Measurements from ENCODE around the gene SLC2A5. TPM values are rescaled to one million over a fixed set of nuclear protein-coding genes. Genes with fewer than 3 reads are reported as not detected.
A peak's percentile ranks its signal among the peaks of the same experiment; 100 is the strongest.
"Not testable (repeated sequence)": the region's sequence is repeated elsewhere in the genome, so short reads cannot be mapped to it uniquely, and the experiment has no call there.

SLC2A5 gene
- total RNA-seq, 1 experiment from 2014 or later, result 0.11 TPM

GRCh38 chr1:9025449-9025848 is 44.0 kb downstream of the SLC2A5 start:
- in situ Hi-C loops (cut with HindIII; ENCODE audit: low pct_unique_long_range_greater_than_20kb, low sequenced_read_pairs), result no loop called here
- DNase-seq (ENCODE audit: low read depth, low spot score), result no peak

- in situ Hi-C loops (cut with HindIII; ENCODE audit: low pct_unique_long_range_greater_than_20kb, low sequenced_read_pairs), result no loop called here
- no peak for DNase-seq (ENCODE audit: low read depth, low spot score)
Observed at GRCh38 chr1:9024837-9025236, 44.6 kb downstream of the SLC2A5 start.

GRCh38 chr1:9022773-9023172 is 46.7 kb downstream of the SLC2A5 start:
- DNase-seq (ENCODE audit: low read depth, low spot score), result no peak
- in situ Hi-C loops (cut with HindIII; ENCODE audit: low pct_unique_long_range_greater_than_20kb, low sequenced_read_pairs), result no loop called here

GRCh38 chr1:9022026-9022738 is 47.3 kb downstream of the SLC2A5 start:
- not testable (repeated sequence) for DNase-seq (ENCODE audit: low read depth, low spot score)

GRCh38 chr1:9020305-9020704 is 49.1 kb downstream of the SLC2A5 start:
- DNase-seq (ENCODE audit: low read depth, low spot score), result no peak
- in situ Hi-C loops (cut with HindIII; ENCODE audit: low pct_unique_long_range_greater_than_20kb, low sequenced_read_pairs), result no loop called here

More at GRCh38 chr1:9022026-9022738, 47.3 kb downstream of the SLC2A5 start:
- in situ Hi-C loops (cut with HindIII; ENCODE audit: low pct_unique_long_range_greater_than_20kb, low sequenced_read_pairs), result not testable (repeated sequence)

- in situ Hi-C loops (cut with HindIII; ENCODE audit: low pct_unique_long_range_greater_than_20kb, low sequenced_read_pairs), result no loop called here
- no peak for DNase-seq (ENCODE audit: low read depth, low spot score)
Observed at GRCh38 chr1:9019896-9020295, 49.5 kb downstream of the SLC2A5 start.

GRCh38 chr1:9018333-9018732 is 51.1 kb downstream of the SLC2A5 start:
- no peak for DNase-seq (ENCODE audit: low read depth, low spot score)
- in situ Hi-C loops (cut with HindIII; ENCODE audit: low pct_unique_long_range_greater_than_20kb, low sequenced_read_pairs), result no loop called here

GRCh38 chr1:9016455-9016854 is 53.0 kb downstream of the SLC2A5 start:
- in situ Hi-C loops (cut with HindIII; ENCODE audit: low pct_unique_long_range_greater_than_20kb, low sequenced_read_pairs), result no loop called here
- no peak for DNase-seq (ENCODE audit: low read depth, low spot score)

GRCh38 chr1:9014475-9015375 is 54.7 kb downstream of the SLC2A5 start:
- in situ Hi-C loops (cut with HindIII; ENCODE audit: low pct_unique_long_range_greater_than_20kb, low sequenced_read_pairs), result no loop called here
- DNase-seq (ENCODE audit: low read depth, low spot score), result no peak

GRCh38 chr1:9013819-9014218 is 55.6 kb downstream of the SLC2A5 start:
- no peak for DNase-seq (ENCODE audit: low read depth, low spot score)
- in situ Hi-C loops (cut with HindIII; ENCODE audit: low pct_unique_long_range_greater_than_20kb, low sequenced_read_pairs), result no loop called here

GRCh38 chr1:9010781-9011323 is 58.6 kb downstream of the SLC2A5 start:
- DNase-seq (ENCODE audit: low read depth, low spot score), result no peak
- in situ Hi-C loops (cut with HindIII; ENCODE audit: low pct_unique_long_range_greater_than_20kb, low sequenced_read_pairs), result no loop called here

GRCh38 chr1:9009438-9010370 is 59.7 kb downstream of the SLC2A5 start:
- DNase-seq (ENCODE audit: low read depth, low spot score), result peak; percentile 64
- in situ Hi-C loops (cut with HindIII; ENCODE audit: low pct_unique_long_range_greater_than_20kb, low sequenced_read_pairs), result no loop called here

GRCh38 chr1:9008236-9008635 is 61.2 kb downstream of the SLC2A5 start:
- in situ Hi-C loops (cut with HindIII; ENCODE audit: low pct_unique_long_range_greater_than_20kb, low sequenced_read_pairs), result no loop called here
- DNase-seq (ENCODE audit: low read depth, low spot score), result no peak

GRCh38 chr1:9006956-9007615 is 62.3 kb downstream of the SLC2A5 start:
- in situ Hi-C loops (cut with HindIII; ENCODE audit: low pct_unique_long_range_greater_than_20kb, low sequenced_read_pairs), result no loop called here
- no peak for DNase-seq (ENCODE audit: low read depth, low spot score)

GRCh38 chr1:9005395-9005708 is 64.1 kb downstream of the SLC2A5 start:
- no peak for DNase-seq (ENCODE audit: low read depth, low spot score)
- in situ Hi-C loops (cut with HindIII; ENCODE audit: low pct_unique_long_range_greater_than_20kb, low sequenced_read_pairs), result no loop called here

- in situ Hi-C loops (cut with HindIII; ENCODE audit: low pct_unique_long_range_greater_than_20kb, low sequenced_read_pairs), result no loop called here
- peak; percentile 81 for DNase-seq (ENCODE audit: low read depth, low spot score)
Observed at GRCh38 chr1:9004700-9005394, 64.6 kb downstream of the SLC2A5 start.

Data from SK-MEL-5 (cell line).